Thyroid gland (tissue), 4 donors: ENCODE results near the gene C1GALT1C1L.

ENCODE experiments used
- CTCF ChIP-seq, 6 experiments: fragments of 200-600 bp in 3 of 6; fragments of 450-650 bp in 3 of 6; sonication (generic) in 3 of 6; IDR thresholded peaks; one replicate each; pipeline ENCODE4 v1.5.1; 2016 to 2019; ENCODE audit warnings: antibody characterized with exemption in 6 of 6, mild to moderate bottlenecking in 2 of 6, inconsistent platforms in 1 of 6, moderate library complexity in 1 of 6
- POLR2A ChIP-seq, 2 donors: fragments of 450-650 bp; IDR thresholded peaks; one replicate each; pipeline ENCODE4 v1.6.1; 2017; ENCODE audit warnings: antibody characterized with exemption in 2 of 2, mild to moderate bottlenecking in 2 of 2, moderate library complexity in 1 of 2

DNA sequence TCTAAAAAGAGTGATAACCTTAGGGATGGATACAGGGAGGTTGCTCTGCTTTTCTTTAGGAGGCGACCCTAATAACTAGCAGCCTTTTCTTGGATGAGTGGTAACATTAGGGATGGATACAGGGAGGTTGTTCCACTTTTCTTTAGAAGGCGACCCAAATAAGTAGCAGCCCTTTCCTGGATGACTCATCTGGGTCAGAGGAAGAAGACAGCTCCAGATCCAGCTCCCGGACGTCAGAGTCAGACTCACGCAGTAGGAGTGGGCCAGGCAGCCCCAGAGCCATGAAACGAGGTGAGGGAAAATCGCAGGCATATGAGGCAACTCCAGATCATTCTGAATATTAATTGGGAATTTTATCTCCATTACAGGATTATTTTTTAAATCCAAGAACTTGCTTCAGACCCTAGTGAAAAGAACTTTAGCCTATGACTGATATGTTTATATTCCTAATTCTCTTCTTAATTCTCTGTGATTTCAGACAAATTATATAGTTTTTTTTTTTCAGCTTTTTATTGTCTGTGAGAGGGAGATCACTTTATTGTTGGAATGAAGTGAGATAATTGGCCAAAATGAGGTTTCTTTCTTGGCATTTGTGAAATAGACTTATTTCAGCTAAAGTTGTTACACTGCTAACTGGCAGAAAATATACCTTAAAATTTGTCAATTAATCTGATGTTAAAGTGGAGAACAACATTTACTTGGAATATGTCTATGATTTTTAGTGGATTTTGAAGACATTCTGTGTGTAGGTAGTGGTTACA, 31.2 kb upstream of the C1GALT1C1L start:
- TF ChIP-seq CTCF (IDR thresholded peaks at IDR 0.05) (no peak), POLR2A (IDR thresholded peaks at IDR 0.05) (no peak)
